NB4 (cell line): ENCODE data around the gene HELQ.

Source experiments
- POLR2A ChIP-seq: IDR thresholded peaks from 2 replicates; pipeline ENCODE4 v1.6.1; 2011; ENCODE audit warnings: mild to moderate bottlenecking; ENCODE audit not compliant: insufficient read length; ENCODE audit errors: extremely low read depth
- TF ChIP-seq, protein P1 (sequence below): IDR thresholded peaks from one replicate; pipeline ENCODE4 v1.5.1; 2012; ENCODE audit warnings: low read depth, low read length

DNA sequence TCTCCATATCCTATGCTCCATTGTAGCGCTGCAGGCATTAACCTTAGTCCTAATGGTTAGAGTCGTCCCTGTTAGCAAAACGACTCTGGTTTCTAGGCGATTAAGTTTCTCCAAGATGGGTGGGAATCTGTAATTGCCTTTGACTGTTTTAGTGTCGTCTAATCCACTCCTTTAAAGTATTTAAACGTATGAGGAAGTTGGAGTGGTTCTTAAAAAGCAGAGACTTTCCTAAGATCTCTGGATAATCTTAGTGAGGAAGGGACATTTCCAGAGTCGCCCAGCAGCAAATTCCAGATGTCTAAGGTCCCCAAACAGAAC, 520 bp upstream of the HELQ start:
- TF ChIP-seq, protein P1, sequence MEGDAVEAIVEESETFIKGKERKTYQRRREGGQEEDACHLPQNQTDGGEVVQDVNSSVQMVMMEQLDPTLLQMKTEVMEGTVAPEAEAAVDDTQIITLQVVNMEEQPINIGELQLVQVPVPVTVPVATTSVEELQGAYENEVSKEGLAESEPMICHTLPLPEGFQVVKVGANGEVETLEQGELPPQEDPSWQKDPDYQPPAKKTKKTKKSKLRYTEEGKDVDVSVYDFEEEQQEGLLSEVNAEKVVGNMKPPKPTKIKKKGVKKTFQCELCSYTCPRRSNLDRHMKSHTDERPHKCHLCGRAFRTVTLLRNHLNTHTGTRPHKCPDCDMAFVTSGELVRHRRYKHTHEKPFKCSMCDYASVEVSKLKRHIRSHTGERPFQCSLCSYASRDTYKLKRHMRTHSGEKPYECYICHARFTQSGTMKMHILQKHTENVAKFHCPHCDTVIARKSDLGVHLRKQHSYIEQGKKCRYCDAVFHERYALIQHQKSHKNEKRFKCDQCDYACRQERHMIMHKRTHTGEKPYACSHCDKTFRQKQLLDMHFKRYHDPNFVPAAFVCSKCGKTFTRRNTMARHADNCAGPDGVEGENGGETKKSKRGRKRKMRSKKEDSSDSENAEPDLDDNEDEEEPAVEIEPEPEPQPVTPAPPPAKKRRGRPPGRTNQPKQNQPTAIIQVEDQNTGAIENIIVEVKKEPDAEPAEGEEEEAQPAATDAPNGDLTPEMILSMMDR: no peak
- no peak for TF ChIP-seq POLR2A
